ENCODE measurements around the gene CALML5. TPM values are rescaled to one million over a fixed set of nuclear protein-coding genes. Genes with fewer than 3 reads are reported as not detected.

CALML5 gene
- total RNA-seq, 1 experiment from 2014 or later: not detected

DNA sequence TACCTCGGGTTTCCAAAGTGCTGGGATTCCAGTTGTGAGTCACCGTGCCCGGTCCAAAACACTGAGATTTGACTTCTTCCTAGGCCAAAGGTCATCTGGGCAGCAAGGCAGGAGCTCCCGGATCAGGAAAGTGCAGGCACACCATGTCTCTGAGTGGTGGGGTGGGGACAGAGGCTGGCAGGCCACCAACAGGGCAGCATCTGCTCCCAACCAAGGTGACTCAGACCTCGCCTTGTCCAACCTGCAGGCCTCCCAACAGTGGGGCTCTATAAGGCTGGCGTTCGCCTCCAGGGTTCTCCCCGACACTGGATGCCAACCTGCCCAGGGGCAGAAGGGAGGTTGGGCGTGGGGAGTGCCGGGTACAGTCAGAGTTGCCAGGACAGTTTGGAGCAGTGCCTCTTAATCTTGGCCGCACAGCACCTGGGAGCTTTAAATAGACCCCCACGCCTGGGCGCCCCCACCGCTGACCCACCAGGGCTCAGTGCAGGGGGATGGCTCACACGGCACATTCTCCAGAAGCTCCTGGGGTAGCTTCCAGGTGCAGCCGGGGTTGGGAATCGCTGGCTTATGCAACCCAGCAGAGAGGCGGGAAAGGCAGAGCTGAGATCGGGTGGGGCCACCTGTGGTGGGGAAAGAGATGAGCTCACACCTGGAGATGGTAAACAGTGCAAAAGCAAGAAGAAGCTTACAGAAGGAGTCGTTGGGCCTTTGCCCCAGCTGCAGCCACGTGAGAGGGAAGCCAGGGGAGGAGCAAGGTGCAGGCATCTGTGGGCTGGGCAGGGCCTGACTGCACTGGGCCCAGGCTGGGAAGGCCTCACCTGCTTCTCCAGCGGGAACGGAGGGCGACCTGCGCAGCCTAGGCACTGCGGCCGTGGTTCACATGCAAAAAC is 10.9 kb downstream of the CALML5 start:
- peak overlapping the region; percentile 96 for H3K27ac ChIP-seq (ENCODE audit: low read length)
- H3K79me2 ChIP-seq (ENCODE audit: low read length): no peaks in the 10 kb centered on the region
- no peaks in the 10 kb centered on the region for H3F3A ChIP-seq (ENCODE audit: low read length, unreplicated experiment)
- H3K27me3 ChIP-seq (ENCODE audit: low read length): no peaks in the 10 kb centered on the region
- TSS peak; percentile 31 for BruUV-seq (replicated peaks)
- TF ChIP-seq EZH2phosphoT487 (IDR thresholded peaks at IDR 0.05; ENCODE audit: borderline replicate concordance, low read length): no peak
- TF ChIP-seq, protein P1, sequence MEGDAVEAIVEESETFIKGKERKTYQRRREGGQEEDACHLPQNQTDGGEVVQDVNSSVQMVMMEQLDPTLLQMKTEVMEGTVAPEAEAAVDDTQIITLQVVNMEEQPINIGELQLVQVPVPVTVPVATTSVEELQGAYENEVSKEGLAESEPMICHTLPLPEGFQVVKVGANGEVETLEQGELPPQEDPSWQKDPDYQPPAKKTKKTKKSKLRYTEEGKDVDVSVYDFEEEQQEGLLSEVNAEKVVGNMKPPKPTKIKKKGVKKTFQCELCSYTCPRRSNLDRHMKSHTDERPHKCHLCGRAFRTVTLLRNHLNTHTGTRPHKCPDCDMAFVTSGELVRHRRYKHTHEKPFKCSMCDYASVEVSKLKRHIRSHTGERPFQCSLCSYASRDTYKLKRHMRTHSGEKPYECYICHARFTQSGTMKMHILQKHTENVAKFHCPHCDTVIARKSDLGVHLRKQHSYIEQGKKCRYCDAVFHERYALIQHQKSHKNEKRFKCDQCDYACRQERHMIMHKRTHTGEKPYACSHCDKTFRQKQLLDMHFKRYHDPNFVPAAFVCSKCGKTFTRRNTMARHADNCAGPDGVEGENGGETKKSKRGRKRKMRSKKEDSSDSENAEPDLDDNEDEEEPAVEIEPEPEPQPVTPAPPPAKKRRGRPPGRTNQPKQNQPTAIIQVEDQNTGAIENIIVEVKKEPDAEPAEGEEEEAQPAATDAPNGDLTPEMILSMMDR (conservative IDR thresholded peaks at IDR 0.05; ENCODE audit: low read depth, low read length): no peak
- TF ChIP-seq EZH2 (IDR thresholded peaks at IDR 0.05; ENCODE audit: low read length, unreplicated experiment): no peak
- no peaks in the 10 kb centered on the region for H3K9me2 ChIP-seq (replicated peaks; ENCODE audit: low read length)
- DNase-seq: peak; percentile 80
- H3K4me2 ChIP-seq (ENCODE audit: low read length): peak overlapping the region; percentile 77
- H3K9me3 ChIP-seq (ENCODE audit: low read length): no peaks in the 10 kb centered on the region
- ChIA-PET POLR2A (ENCODE audit: unreplicated experiment) (interaction anchor here (0.5 to 1.1 kb wide), 4 partner anchors 13 to 282 kb away, joined by 3 to 6 read pairs (median 4); no protein-coding TSS in a partner anchor), CTCF (no interaction called here)
- no peak overlapping the region for H2AFZ ChIP-seq (ENCODE audit: low read length)
- peak overlapping the region; percentile 66 for H3K9ac ChIP-seq (ENCODE audit: low read length)
- peaks cover 17% of the 10 kb centered on the region for H3K4me1 ChIP-seq (ENCODE audit: insufficient read depth, low read length)
- peak; percentile 81 for ATAC-seq
- H3K4me3 ChIP-seq (ENCODE audit: low read length): peak overlapping the region; percentile 24; the same call in 1 of the 2 replicates
- H3K36me3 ChIP-seq (ENCODE audit: low read depth, low read length): no peaks in the 10 kb centered on the region
- H4K20me1 ChIP-seq (ENCODE audit: low read length): no peaks in the 10 kb centered on the region
- intact Hi-C loops (cut with micrococcal nuclease): no loop called here

DNA sequence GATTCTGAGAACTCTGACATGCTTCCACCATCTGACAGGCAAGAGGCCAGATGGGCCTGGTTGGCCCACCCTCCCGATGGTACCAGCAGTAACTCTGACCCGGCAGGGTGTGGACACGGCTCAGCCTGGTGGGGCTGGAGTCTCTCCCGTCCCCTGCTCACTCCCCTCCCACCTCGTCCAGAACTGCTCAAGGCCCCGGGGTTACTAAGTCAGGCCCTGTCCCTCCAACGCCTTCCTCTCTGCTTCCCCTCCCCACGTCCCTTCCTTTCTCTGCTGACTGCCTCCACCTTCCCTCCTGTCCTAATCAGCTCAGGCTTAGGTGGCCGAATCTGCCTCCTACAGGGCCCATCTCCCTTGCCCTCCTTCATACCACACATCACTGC is 12.5 kb downstream of the CALML5 start:
- Histone ChIP-seq H3K27me3 (ENCODE audit: low read length) (no peaks in the 10 kb centered on the region), H3K27ac (ENCODE audit: low read length) (no peak overlapping the region), H3K36me3 (ENCODE audit: low read depth, low read length) (no peaks in the 10 kb centered on the region), H3F3A (ENCODE audit: low read length, unreplicated experiment) (no peaks in the 10 kb centered on the region), H3K4me2 (ENCODE audit: low read length) (no peak overlapping the region), H2AFZ (ENCODE audit: low read length) (no peak overlapping the region), H3K79me2 (ENCODE audit: low read length) (no peaks in the 10 kb centered on the region), H3K4me1 (ENCODE audit: insufficient read depth, low read length) (peaks cover 12% of the 10 kb centered on the region), H3K4me3 (ENCODE audit: low read length) (no peak overlapping the region), H3K9ac (ENCODE audit: low read length) (no peak overlapping the region), H3K9me3 (ENCODE audit: low read length) (no peaks in the 10 kb centered on the region), H3K9me2 (replicated peaks; ENCODE audit: low read length) (no peaks in the 10 kb centered on the region), H4K20me1 (ENCODE audit: low read length) (no peaks in the 10 kb centered on the region)
- DNase-seq (no peak), ATAC-seq (no peak)
- ChIA-PET POLR2A (ENCODE audit: unreplicated experiment) (no interaction called here), CTCF (no interaction called here)
- BruUV-seq (replicated peaks): no TSS peak
- TF ChIP-seq, protein P1 (conservative IDR thresholded peaks at IDR 0.05; ENCODE audit: low read depth, low read length): no peak
- TF ChIP-seq EZH2 (IDR thresholded peaks at IDR 0.05; ENCODE audit: low read length, unreplicated experiment) (no peak), EZH2phosphoT487 (IDR thresholded peaks at IDR 0.05; ENCODE audit: borderline replicate concordance, low read length) (no peak)
- intact Hi-C loops (cut with micrococcal nuclease): no loop called here
